NCI-H2171 treated with DMSO at 0.1 percent for 48 hours (cell line): ENCODE data around the gene MAP3K21.

ENCODE experiments used
- DNase-seq: peaks from one replicate; lab custom pipeline; 2025; lab: John Stamatoyannopoulos, UW

MAP3K21 gene

GRCh38 chr1:233326319-233326718, 1.2 kb upstream of the MAP3K21 start:
- DNase-seq, result no peak

DNA sequence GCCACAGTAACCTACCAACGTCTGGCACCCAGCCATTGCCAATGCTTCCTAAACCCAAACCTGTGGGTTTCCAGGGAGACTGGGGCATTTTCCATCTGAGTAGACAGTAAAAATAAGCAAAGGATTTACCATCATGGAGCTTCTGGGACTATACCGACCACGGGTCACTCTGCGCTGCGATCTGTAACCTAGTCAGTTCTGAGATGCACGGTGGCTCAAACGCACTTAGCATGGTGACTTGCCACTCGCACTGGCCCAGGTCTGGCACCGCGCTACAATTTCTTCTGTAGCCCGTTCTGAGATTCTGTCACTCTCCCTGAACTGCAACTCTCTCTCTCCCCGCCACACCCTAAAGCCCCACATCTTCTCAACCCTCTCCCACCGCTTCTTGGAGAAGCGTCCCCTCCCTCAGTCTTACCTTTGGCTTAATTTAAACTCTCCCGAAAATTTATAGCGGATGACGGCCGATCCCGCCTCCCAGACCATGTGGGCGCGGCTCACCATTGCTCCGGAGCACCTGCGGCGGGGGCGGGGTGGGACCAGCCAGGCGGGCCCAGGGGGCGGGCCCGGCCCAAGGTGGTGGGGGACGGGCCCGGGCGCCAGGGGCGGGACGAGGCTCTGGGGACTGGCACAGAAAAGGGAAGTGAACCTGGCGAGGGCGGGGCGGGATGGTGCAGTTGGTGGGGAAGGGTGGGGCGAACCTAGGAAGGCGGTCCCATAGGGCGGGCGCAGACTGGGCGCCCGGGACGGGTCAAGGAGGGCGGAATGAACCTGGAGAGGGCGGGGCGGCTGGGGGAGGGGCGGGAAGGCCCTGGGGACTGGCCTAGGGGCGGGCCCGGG, 493 bp upstream of the MAP3K21 start:
- DNase-seq, result peak; percentile 95

DNA sequence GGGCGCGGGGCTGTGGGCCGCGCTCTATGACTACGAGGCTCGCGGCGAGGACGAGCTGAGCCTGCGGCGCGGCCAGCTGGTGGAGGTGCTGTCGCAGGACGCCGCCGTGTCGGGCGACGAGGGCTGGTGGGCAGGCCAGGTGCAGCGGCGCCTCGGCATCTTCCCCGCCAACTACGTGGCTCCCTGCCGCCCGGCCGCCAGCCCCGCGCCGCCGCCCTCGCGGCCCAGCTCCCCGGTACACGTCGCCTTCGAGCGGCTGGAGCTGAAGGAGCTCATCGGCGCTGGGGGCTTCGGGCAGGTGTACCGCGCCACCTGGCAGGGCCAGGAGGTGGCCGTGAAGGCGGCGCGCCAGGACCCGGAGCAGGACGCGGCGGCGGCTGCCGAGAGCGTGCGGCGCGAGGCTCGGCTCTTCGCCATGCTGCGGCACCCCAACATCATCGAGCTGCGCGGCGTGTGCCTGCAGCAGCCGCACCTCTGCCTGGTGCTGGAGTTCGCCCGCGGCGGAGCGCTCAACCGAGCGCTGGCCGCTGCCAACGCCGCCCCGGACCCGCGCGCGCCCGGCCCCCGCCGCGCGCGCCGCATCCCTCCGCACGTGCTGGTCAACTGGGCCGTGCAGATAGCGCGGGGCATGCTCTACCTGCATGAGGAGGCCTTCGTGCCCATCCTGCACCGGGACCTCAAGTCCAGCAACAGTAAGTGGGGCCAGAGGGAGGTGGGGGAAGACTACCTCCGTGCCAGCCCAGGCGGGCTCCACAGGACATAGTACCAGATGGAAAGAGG, 808 bp downstream of the MAP3K21 start:
- DNase-seq, result peak; percentile 37

DNA sequence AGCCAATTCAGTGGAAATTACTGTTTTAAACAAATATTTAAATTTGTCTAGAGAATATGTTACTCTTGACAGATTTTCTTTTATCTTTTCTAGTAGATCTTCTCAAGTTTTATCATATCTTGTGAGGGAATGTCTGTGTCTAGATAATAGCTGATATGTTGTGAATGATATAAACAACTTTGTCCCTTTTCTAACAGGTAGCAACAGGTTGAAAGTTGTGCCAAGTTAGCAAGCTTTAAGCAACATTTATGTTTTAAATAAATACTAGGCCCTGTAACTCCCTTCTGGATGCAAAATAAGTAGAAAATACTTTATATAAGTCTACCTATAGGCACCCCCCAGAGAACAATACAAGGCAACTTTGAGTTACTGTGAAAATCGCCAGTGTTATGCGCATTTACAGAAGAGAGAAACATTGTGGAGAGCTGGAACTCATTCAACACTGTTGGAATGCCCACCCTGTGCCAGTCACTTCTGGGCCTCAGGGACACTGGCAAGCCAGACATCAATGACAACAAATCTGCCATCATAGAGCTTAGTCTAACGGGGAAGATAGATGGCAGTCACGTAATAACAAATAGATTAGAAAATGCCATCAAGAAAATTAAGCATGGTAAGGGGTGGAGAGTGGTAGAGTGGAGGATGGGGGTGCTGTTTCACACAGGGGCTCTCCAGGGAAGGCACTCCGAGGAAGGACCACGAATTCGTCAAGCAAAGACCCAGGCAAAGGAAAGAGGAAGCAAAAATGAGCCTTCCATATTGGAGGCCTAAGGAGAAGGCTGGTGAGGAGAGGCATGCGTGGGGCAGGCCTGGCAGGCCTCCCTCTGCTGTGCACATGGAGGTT, 4.4 kb downstream of the MAP3K21 start:
- DNase-seq, result no peak

- DNase-seq, result no peak
Observed at GRCh38 chr1:233333086-233333485, 5.6 kb downstream of the MAP3K21 start.

GRCh38 chr1:233334092-233334491, 6.6 kb downstream of the MAP3K21 start:
- DNase-seq, result no peak

DNA sequence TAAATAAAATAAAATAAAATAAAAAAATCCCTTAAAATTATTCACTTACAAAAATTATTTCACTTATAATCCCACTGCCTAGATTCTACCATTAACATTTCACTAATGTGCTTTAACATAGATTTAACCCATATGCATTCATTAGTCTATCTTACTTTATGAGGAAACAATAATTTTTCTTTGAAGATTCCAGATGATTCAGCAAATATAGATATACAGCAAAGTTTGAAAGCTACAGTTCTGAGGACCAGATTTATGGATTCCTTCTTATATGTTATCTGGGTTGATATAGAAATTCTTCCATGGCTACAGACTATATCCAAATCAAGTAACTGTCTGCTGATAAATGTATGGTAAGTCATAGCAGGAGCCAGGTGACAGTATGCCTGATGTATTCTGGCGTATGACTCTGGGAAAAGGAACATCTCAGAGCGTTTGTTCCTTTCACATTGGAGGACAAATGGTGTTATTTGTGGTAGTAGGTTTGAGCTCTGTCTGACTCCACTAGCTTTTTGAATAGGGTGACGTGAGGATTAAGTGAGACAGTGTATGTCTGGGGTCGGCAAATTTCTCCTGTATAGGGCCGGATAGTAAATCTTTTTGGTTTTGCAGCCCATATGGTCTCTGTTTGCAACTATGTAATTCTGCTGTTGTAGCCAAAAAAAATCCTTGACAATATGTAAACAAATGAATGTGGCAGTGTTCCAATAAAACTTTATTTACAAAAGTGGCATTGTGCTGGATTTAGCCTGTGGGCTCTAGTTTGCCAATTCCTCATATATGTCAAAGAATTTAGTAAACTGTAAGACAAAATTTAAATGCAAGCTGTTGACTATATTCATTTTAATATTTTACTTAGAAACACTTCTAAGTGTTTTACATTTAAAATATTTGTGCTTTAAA, 9.3 kb downstream of the MAP3K21 start:
- DNase-seq, result no peak

- DNase-seq, result no peak
Observed at GRCh38 chr1:233337505-233337904, 10.0 kb downstream of the MAP3K21 start.

GRCh38 chr1:233338102-233338501, 10.6 kb downstream of the MAP3K21 start:
- no peak for DNase-seq

DNA sequence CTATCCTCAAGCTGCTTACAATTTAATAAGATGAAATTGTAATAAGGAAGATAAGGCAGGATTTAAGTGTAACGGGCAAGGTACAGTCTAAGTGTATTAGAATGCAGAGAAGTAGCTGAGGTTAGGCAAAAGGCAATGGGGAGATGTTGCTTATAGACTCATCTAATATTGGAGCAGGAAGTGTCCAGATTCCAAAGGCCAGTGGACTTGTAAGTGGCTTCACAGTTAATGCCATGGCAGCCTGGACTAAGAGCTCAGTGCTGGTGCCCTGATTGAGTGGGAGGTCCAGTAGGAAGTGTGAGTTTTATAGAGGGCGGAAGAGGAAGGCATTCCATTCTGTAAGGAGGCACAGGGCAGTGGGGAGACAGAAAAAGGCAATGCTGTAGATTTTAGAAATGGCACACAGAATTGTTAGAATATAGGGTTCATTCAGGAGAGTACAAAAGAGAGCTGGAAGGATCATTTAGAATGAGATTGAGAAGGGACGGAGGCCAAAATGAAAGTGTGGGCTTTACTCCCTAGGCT, 12.6 kb downstream of the MAP3K21 start:
- no peak for DNase-seq

DNA sequence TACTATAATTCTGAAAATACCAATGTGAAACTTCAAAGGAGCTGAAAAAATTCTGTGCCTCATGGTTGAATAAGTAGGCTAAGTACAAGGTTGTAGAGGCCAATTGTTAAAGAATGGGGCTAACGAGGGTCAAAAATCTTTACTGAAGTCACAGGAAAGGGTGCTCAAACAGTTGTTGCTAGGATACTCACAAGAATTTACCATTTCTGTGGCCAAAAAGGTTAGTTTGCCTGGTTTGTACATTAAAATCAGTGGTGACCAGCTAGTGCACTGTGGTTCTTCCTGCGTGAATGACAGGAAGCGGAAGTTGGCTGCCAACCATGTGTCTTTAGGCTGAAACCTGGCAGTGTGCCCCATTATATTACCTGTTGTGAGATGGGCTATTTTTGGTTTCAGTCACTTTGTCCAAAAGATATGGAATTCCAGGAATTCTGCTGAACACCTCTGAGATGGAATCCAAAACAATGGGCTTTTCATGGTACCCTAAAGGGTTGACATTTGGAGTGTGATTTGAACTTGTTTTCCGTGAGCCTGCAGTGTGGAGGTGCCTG, 13.5 kb downstream of the MAP3K21 start:
- no peak for DNase-seq

GRCh38 chr1:233342086-233342485, 14.6 kb downstream of the MAP3K21 start:
- no peak for DNase-seq

- no peak for DNase-seq
Observed at GRCh38 chr1:233343262-233343661, 15.7 kb downstream of the MAP3K21 start.

DNA sequence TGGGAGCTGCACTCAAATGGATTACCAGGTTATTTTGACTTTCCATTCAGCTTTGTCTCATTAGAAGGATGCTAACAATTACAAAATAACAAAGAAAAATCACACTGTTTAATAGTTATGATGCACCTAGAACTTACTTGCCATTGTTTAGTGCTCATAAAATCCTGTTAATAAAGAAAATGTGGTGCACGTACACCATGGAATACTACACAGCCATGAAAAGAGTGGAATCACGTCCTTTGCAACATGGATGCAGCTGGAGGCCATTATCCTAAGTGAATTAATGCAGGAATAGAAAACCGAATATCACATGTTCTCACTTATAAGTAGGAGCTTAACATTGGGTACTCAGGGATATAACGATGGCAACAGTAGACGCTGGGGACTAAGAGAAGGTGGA, 19.8 kb downstream of the MAP3K21 start:
- no peak for DNase-seq

GRCh38 chr1:233349137-233349536, 21.6 kb downstream of the MAP3K21 start:
- no peak for DNase-seq

GRCh38 chr1:233354983-233355382, 27.5 kb downstream of the MAP3K21 start:
- no peak for DNase-seq

DNA sequence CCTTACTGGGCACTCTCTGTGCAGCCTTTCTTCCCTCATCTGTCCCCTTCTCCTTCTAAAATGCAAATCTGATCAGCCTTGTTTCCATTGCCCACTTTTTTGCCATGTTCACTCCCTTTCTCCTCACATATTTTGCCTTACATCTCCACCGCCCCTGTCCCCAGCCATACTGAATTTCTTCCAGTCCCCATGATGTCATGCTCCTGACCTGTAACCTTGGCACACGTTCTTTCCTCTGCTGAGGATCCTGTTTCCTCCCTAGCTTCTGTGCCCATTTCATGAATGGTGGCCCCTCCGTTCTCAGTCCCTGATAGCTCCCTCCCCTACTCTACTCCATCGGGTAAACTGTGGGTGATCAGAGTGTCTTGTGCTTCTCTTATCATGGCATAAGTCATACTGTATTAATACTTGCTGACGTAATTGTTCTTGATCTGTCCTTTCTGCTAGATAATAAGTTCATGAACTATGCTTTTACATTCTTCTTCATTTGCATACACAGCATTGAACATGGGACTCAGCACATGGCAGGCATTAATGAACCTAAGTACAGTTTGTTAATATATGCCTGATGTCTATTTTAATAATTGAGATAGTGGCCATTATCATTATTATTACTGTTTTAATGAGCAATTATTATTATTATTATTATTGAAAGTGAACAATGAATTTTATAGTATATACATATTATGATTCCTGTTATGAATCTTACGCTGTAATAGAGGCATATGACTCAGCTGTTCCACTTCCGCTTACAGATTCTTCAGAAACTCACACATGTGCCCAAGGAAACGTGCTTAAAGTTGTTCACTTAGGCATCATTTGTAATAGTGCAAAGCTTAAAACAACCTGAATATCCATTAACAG, 28.5 kb downstream of the MAP3K21 start:
- DNase-seq, result no peak

- no peak for DNase-seq
Observed at GRCh38 chr1:233356705-233356987, 29.1 kb downstream of the MAP3K21 start.

- DNase-seq, result no peak
Observed at GRCh38 chr1:233357595-233358397, 30.3 kb downstream of the MAP3K21 start.
